Measurements from ENCODE around the gene PRSS35.

- TF ChIP-seq CREB1 (CRISPR knock-in tag; IDR thresholded peaks at IDR 0.05): no peak
- TF ChIP-seq CTCF (IDR thresholded peaks at IDR 0.05): no peak
- TF ChIP-seq ESRRA (CRISPR knock-in tag; IDR thresholded peaks at IDR 0.05; ENCODE audit: borderline replicate concordance): no peak
- TF ChIP-seq SMAD3 (CRISPR knock-in tag; IDR thresholded peaks at IDR 0.05; ENCODE audit: borderline replicate concordance): no peak
- TF ChIP-seq MAX (CRISPR knock-in tag; IDR thresholded peaks at IDR 0.05): no peak
- TF ChIP-seq ATF3 (CRISPR knock-in tag; conservative IDR thresholded peaks at IDR 0.05): no peak
- no peak for TF ChIP-seq ZNF281 (CRISPR knock-in tag; IDR thresholded peaks at IDR 0.05)
- TF ChIP-seq SMAD4 (CRISPR knock-in tag; IDR thresholded peaks at IDR 0.05): no peak
- no peak for TF ChIP-seq PRDM15 (CRISPR knock-in tag; IDR thresholded peaks at IDR 0.05)
- TF ChIP-seq TCF7 (CRISPR knock-in tag; IDR thresholded peaks at IDR 0.05; ENCODE audit: low read depth): no peak
- no peak for TF ChIP-seq ZNF263 (CRISPR knock-in tag; IDR thresholded peaks at IDR 0.05; ENCODE audit: low read depth)
These were observed 35.4 kb upstream of the PRSS35 start for GRCh38 chr6:83476971-83477370.
